Thoracic aorta (tissue), 2 donors: ENCODE data around the gene GPC6. TPM values are rescaled to one million over a fixed set of nuclear protein-coding genes. Genes with fewer than 3 reads are reported as not detected.

Experiments used
- ATAC-seq: fragments of 150-250 bp; one replicate; pipeline ENCODE4 v1.8.0; 2017; ENCODE audit warnings: low read depth; ENCODE audit not compliant: insufficient number of reproducible peaks, low FRiP score
- DNase-seq: peaks from one replicate; pipeline ENCODE4 v3.0.0-alpha.2; 2020; ENCODE audit warnings: low spot score
- H3K27ac ChIP-seq, 2 donors: fragments of 200-600 bp; sonication (generic); 1 replicate in 1 of 2; 2 replicates in 1 of 2; pipeline ENCODE4 v1.5.1; 2016; ENCODE audit warnings: mild to moderate bottlenecking in 2 of 2, moderate library complexity in 2 of 2
- H3K27me3 ChIP-seq: fragments of 200-600 bp; sonication (generic); replicated peaks from 2 replicates; pipeline ENCODE4 v1.6.0; 2016; ENCODE audit warnings: mild to moderate bottlenecking; ENCODE audit not compliant: insufficient read depth
- H3K36me3 ChIP-seq: fragments of 200-600 bp; sonication (generic); one replicate; pipeline ENCODE4 v1.5.1; 2016
- H3K4me1 ChIP-seq, 2 donors: fragments of 200-600 bp; sonication (generic); 1 replicate in 1 of 2; 2 replicates in 1 of 2; pipeline versions ENCODE4 v1.5.1 to v1.6.0; 2016; ENCODE audit warnings: low read depth in 2 of 2, mild to moderate bottlenecking in 1 of 2; ENCODE audit not compliant: control insufficient read depth in 1 of 2
- H3K4me3 ChIP-seq: fragments of 200-600 bp; sonication (generic); 2 replicates; pipeline ENCODE4 v1.5.1; 2016; ENCODE audit warnings: mild to moderate bottlenecking
- H3K9me3 ChIP-seq: fragments of 200-600 bp; sonication (generic); 2 replicates; pipeline ENCODE4 v1.5.1; 2016
- CTCF ChIP-seq: fragments of 200-600 bp; sonication (generic); IDR thresholded peaks from one replicate; pipeline ENCODE4 v1.5.1; 2019; ENCODE audit warnings: antibody characterized with exemption
- total RNA-seq, 2 donors: library from RNA; depleted of rRNA; stranded (reverse); fragments of >200 nt; gene quantifications; one replicate each; pipeline versions ENCODE4 v1.1.0 to v1.2.3, GENCODE V29; 2016

The GPC6 gene
- total RNA-seq, 2 donors from 2014 or later, result 34.9 to 56.4 TPM

GRCh38 chr13:93289842-93290241, 63.2 kb downstream of the GPC6 start:
- Histone ChIP-seq H3K36me3 (no peaks in the 10 kb centered on the region), H3K9me3 (no peaks in the 10 kb centered on the region), H3K27me3 (no peaks in the 10 kb centered on the region), H3K4me3 (no peak overlapping the region), H3K4me1 (peaks cover 0 to under 1% of the 10 kb centered on the region in 2 donors), H3K27ac (no peak overlapping the region)
- TF ChIP-seq CTCF, result no peak
- no peak for DNase-seq
- no peak for ATAC-seq

- Histone ChIP-seq H3K9me3 (no peaks in the 10 kb centered on the region), H3K36me3 (no peaks in the 10 kb centered on the region), H3K27ac (no peak overlapping the region), H3K4me3 (no peak overlapping the region), H3K4me1 (no peaks in the 10 kb centered on the region), H3K27me3 (no peaks in the 10 kb centered on the region)
- DNase-seq, result no peak
- TF ChIP-seq CTCF, result no peak
- no peak for ATAC-seq
Observed at GRCh38 chr13:93290503-93290902, 63.9 kb downstream of the GPC6 start.

- no peaks in the 10 kb centered on the region for H3K4me1 ChIP-seq
- H3K36me3 ChIP-seq, result no peaks in the 10 kb centered on the region
- no peaks in the 10 kb centered on the region for H3K9me3 ChIP-seq
- H3K27ac ChIP-seq, result no peak overlapping the region
- no peak overlapping the region for H3K4me3 ChIP-seq
- no peaks in the 10 kb centered on the region for H3K27me3 ChIP-seq
- ATAC-seq (no peak), DNase-seq (no peak)
- no peak for TF ChIP-seq CTCF
Observed at GRCh38 chr13:93292366-93292765, 65.8 kb downstream of the GPC6 start.

- Histone ChIP-seq H3K27ac (no peak overlapping the region), H3K9me3 (no peaks in the 10 kb centered on the region), H3K27me3 (no peaks in the 10 kb centered on the region), H3K4me3 (no peak overlapping the region), H3K4me1 (no peaks in the 10 kb centered on the region), H3K36me3 (no peaks in the 10 kb centered on the region)
- TF ChIP-seq CTCF, result no peak
- DNase-seq (no peak), ATAC-seq (no peak)
Observed at GRCh38 chr13:93293710-93294109, 67.1 kb downstream of the GPC6 start.

- no peak overlapping the region for H3K27ac ChIP-seq
- no peak for TF ChIP-seq CTCF
- H3K36me3 ChIP-seq, result no peaks in the 10 kb centered on the region
- no peak overlapping the region for H3K4me3 ChIP-seq
- H3K27me3 ChIP-seq, result no peaks in the 10 kb centered on the region
- DNase-seq, result no peak
- H3K9me3 ChIP-seq, result no peaks in the 10 kb centered on the region
- no peaks in the 10 kb centered on the region for H3K4me1 ChIP-seq
- no peak for ATAC-seq
Observed at GRCh38 chr13:93296584-93296983, 70.0 kb downstream of the GPC6 start.
